ENCODE measurements around the gene LRP5.

LRP5 gene

GRCh38 chr11:68312117-68312779 lies at the start of gene LRP5:
Gene LRP5 (plus strand): TSS chr11:68312591. CDS start chr11:68312715, 124 bp downstream.
- peak; percentile 11 for DNase-seq

DNA sequence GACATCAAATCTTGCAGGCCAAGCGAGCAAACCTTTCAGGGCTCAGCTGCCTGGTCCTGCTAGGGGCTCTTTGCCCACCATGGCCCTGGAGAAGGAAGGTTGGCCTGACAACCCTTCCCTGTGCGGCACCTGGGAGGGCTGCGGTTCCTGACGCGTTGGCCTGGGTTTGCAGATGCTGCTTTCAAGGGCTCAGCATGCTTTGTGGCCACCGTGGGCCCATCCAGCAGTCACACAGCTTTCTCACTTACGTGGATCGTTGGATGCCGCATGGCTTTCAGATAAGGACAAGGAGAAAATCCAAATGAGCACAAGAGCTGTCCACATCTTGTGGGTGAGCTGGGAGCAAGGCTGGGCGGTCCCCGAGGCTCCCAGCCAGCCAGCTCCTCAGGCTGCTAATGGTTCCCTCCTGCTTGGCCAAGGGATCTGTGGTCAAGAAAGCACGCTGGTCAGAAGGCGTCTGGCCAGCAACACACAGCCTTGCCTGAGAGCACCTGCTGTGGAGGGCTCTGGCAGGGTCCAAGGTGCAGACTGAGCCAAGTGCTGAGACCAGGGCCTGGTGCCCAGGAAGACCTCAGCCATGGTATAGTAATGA lies 48.9 kb upstream of the LRP5 start:
- DNase-seq, result no peak

DNA sequence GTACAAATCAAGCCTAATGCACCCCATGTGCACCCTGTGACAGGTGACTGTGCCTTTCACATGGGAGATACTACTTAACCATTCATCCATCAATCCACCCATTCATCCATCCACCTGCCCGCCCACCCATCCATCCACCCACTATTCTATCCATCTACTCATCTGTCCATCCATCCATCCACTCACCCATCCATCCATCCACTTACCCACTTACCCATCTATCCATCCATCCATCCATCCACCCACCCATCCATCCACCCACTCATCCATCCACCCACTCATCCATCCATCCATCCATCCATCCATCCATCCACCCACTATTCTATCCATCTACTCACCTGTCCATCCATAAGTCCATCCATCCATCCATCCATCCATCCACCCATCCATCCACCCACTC lies 48.1 kb upstream of the LRP5 start:
- DNase-seq, result no peak

GRCh38 chr11:68264741-68265540 lies 47.5 kb upstream of the LRP5 start:
- no peak for DNase-seq

GRCh38 chr11:68266121-68266891 lies 46.1 kb upstream of the LRP5 start:
- DNase-seq, result no peak

DNA sequence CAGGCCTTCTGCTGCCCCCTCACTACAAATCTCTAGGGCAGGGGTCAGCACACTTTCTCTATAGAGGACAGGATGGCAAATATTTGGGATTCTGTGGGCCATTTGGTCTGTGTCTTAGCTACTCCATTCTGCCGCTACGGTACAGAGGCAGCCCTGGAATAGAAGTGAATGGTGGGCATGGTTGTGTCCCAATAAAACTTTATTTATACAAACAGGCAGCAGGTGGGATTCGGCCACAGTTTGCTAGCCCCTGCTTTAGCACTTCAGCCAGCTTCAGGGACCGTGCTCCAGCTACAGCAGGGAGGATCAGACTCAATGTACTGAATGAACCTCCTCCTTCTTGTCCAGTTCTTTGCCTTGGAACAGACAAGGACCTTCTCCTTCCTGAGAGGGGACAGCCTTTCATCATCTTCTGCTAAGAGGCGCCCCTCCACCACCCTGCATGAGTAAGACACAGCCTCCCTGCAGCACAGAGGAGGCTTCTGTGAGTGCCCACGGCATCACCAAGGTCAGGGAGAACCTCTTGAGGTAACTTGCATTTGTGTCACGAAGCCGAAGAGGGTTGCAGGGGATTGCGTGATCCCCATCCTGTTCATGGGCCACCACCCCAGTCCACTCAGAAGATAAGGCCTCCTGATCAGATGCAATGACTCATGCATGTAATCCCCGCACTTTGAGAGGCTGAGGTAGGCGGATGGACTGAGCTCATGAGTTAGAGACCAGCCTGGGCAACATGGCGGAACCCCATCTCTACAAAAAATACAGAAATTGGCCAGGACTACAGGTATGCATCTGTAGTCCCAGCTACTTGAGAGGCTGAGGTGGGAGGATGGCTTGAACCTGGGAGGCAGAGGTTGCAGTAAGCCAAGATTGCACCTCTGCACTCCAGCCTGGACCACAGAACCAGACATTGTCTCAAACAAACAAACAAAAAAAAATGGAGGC lies 45.2 kb upstream of the LRP5 start:
- DNase-seq, result no peak

- DNase-seq, result no peak
Measured at GRCh38 chr11:68267881-68268240, 44.5 kb upstream of the LRP5 start.

- DNase-seq, result no peak
Measured at GRCh38 chr11:68269414-68270081, 42.8 kb upstream of the LRP5 start.

DNA sequence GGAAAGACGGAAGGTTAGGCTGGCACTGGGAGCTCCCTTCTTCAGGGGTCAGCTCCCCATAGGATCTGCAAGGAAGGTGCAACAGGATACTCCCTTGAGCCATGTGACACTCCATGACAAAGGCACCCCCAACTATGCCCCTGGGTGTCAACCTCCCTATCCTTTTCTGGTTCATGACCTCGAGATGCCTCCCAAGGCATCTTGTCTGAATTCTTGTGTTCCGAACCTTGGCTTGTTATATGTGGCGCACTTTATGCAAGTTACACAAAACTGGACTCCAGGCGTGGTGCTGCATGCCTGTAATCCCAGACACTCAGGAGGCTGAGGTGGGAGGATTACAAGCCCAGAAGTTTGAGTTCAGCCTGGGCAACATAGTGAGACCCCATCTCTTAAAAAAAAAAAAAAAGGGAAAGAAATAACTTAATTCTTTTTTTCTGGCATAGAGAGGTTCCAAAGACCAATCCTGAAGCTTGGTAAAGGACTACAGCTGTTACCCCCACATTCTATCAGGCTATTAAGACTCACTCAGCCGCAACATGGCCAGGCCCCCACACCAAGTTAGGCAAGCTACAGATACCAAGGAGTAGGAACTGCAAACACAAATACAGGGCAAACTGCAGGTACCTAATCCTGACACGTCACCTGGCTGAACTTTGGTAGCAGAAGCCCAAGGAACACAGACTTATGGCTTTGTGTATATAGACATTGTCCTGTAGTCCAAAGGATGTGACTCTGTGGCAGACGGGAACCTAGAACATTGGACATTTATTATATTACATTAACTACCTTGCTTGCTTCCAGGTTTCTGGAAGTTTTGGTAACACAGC lies 42.0 kb upstream of the LRP5 start:
- DNase-seq, result no peak

- peak; percentile 70 for DNase-seq
Measured at GRCh38 chr11:68271023-68271780, 41.2 kb upstream of the LRP5 start.

- DNase-seq, result peak; percentile 94
Measured at GRCh38 chr11:68271781-68272608, 40.4 kb upstream of the LRP5 start, which contains the start of gene C11orf24. Gene C11orf24 (minus strand): TSS chr11:68271973. CDS start chr11:68263767, 8,206 bp downstream.

GRCh38 chr11:68273026-68273738 lies 39.2 kb upstream of the LRP5 start:
- DNase-seq, result no peak

DNA sequence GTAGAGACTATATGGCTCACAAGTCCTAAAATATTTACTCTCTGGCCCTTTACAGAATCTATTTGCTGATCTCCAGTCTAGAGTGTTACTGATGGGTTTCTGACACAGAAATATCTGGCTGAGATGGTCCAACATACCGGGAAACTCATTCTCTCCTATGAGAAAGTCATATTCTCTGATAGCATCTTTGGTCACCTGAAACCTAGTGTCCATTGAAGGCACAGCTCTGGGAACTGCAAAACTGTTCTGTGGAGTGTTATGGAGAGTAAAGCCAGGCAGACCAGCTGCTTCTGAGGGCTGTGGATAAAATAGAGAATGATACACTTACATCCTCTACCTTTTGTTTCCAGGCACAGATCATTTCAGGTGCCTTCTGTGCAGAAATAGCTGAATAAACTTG lies 38.1 kb upstream of the LRP5 start:
- no peak for DNase-seq

DNA sequence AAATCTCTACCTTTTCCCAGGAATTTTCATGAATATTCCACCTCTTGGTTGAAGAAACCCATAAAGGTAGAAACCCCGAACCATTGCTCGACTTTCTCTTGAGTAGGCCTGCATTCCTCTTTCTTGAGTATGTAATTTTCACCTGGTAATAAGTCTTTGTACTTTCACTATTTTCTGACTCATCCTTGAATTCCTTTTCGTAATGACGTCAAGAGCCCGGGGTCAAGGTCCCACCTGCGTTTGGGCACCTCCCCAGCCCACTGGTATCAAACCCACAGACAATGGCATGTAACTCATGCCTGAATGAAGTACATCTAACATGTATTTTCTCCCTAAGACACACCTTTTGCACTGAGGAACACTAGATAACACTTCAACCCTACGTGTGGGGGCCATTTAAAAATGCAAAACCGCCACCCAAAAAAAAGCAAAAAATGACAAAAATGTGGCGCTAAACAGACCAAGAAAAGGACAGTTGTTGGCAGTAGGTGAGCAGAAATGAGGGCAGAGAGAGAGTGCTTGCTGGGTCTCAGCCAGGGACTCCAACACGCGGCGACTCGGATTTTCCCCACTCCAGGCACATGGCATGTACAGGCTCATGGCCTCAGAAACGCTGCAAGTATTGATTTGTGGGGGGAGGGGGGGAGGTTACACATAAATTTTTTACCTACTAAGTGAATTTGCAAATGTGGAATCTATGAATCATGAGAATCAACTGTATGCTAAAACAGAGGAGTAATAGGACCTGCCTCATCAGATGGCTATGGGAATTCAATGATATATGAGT lies 36.5 kb upstream of the LRP5 start:
- no peak for DNase-seq

DNA sequence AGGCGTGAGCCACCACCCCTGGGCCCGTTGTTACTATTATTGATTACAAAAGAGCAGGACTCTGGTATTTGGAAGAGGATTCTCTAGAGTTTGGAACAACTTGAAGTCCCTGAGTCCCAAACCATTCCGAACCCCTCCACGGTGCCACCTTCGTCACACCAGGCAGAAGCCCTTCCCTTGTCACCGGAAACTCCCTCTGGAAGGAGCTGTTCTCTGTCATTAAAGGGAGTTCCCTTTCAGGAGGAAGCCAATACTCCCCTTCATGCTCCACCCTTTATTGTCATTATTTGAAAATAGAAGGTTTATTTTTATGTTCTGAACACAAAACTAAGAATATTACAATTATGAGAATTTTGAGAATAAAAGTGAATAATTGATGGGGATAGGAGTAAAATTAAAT lies 35.5 kb upstream of the LRP5 start:
- no peak for DNase-seq

DNA sequence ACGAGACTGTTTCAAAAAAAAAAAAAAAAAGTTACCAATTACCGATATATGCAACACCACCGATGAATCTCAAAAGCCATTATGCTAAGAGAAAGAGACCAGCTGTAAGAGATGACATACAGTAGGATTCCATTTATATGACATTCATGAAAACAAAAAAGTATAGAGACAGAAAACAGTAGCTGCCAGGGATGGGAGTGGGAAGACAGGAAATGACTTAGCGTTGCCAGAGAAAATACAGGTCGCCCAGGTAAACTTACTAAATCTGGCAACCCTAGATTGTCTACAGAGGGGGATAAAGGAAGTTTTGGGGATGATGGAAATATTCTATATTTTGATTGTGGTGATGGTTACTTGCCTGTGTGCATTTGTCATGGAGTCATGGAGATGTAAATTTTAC lies 32.7 kb upstream of the LRP5 start:
- no peak for DNase-seq

DNA sequence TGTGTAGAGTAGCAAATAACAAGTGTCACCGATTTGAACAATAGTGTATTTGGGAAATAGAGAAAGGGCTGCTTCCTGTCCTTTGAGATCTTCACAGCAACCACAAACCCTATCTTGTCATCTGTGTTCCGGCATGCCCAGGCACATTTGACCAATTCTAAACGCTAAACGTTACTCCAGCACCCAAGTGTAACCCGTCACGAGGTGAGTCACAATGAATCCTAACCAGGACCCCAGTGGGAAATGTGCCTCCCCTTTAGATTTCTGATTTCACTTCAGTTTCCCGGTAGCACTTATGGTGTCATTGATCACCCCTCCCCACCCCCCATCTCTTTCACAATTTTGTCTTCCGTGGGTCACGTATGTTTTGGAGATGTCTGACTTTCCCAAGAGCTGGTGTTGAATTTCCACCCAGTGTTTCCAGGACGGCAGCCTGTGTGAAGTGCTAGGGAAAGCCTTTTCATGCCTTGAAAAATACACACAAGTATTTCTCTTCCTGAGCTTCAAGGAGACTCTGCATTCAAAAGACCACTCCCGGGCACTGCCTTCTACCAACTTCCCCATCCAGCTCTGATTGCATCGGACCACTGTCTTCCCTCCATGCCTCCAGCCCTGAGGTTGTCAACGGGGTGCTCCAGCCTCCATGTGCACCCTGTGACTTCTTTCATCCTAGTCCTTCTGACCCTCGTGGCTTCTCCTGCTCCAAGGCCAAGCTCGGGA lies 30.1 kb upstream of the LRP5 start:
- peak; percentile 68 for DNase-seq

Data from CD4-positive, alpha-beta T cell treated with Interleukin-21 for 1 hour (primary cell).